MM.1S (cell line): ENCODE results near the gene RPL27A.

Experiments
- EZH2 ChIP-seq: fragments of 300-600 bp; sonication (generic); optimal IDR thresholded peaks from 2 replicates; pipeline ENCODE3; 2017; ENCODE audit warnings: low read depth, mild to moderate bottlenecking, antibody characterized with exemption, low read length, mixed read lengths
- TF ChIP-seq, protein P1 (sequence below): fragments of 300-600 bp; sonication (generic); IDR thresholded peaks from 2 replicates; pipeline ENCODE4 v1.5.1; 2016; ENCODE audit warnings: antibody characterized with exemption, low read length, mixed read lengths

DNA sequence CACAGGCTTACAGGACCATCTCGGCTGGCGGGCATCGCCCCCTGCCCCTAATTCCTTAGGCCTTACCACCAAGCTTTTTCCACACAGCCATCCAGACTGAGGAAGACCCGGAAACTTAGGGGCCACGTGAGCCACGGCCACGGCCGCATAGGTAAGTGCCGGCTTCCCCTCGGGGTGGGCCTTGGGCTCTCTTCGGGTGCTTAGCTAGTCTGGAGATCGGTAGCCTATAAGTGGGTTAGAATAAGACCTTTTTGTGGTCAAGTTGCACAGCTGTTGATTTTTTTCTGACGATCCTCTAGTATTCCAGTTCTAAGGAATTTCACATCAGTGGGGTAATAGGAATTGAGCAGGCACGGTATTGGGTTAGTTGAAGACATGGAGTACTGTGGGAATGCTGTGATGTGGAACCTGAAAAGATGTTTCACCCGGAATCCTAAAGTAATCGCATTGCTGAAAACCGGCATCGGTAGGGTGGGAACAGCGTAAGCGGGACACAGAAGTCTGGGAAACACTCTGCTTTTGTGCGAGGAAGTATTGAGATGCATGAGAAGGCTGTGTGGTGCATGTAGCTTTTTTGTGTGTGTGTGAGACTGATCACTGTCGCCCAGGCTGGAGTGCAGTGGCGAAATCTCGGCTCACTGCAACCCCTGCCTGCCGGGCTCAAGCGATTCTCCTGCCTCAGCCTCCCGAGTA lies 669 bp downstream of the RPL27A start:
- TF ChIP-seq, protein P1, sequence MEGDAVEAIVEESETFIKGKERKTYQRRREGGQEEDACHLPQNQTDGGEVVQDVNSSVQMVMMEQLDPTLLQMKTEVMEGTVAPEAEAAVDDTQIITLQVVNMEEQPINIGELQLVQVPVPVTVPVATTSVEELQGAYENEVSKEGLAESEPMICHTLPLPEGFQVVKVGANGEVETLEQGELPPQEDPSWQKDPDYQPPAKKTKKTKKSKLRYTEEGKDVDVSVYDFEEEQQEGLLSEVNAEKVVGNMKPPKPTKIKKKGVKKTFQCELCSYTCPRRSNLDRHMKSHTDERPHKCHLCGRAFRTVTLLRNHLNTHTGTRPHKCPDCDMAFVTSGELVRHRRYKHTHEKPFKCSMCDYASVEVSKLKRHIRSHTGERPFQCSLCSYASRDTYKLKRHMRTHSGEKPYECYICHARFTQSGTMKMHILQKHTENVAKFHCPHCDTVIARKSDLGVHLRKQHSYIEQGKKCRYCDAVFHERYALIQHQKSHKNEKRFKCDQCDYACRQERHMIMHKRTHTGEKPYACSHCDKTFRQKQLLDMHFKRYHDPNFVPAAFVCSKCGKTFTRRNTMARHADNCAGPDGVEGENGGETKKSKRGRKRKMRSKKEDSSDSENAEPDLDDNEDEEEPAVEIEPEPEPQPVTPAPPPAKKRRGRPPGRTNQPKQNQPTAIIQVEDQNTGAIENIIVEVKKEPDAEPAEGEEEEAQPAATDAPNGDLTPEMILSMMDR = no peak
- TF ChIP-seq EZH2 = no peak
